Medulla oblongata (tissue), 1 donor: Measurements from ENCODE around the gene BCAS2.

Experiments
- DNase-seq: peaks from one replicate; pipeline ENCODE4 v3.0.0-alpha.2; 2015; ENCODE audit errors: extremely low spot score

The BCAS2 gene

DNA sequence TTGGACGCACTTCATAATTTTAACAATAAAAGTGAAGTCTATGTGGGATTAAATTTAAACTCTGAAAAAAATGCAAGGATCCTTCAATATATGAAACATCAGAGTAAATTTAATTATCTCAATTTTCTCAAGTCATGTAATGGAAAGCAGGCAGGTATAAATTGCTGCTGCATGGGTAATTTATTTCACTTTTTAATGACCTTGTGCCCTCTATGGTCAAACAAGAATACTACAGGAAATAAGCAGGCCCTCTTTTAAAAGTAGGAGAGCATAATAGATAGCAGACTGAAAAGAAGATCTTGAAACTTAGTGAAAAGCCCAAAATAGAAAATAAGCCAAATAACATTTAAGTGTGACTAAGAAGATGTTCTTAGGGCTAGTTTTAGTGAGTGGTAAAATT is 22.9 kb downstream of the BCAS2 start:
- DNase-seq = no peak

DNA sequence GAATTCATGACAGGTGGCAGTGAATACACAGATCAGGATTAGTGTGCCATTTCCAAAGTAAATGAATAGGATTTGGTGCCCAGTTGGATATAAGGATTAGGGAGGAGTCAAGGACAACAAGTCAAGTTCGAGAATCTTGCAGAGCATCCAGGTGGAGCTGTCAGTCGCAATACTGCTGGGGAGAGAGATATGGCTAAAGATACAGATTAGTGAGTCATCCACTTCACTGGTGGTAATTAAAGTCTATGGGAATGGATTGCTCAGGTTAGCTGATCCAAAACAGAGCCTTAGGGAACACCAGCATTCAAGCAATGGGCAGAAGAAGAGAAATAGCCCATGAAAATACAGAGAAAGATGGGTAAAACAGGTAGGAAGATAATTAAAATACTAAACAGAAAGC is 26.8 kb downstream of the BCAS2 start:
- no peak for DNase-seq

DNA sequence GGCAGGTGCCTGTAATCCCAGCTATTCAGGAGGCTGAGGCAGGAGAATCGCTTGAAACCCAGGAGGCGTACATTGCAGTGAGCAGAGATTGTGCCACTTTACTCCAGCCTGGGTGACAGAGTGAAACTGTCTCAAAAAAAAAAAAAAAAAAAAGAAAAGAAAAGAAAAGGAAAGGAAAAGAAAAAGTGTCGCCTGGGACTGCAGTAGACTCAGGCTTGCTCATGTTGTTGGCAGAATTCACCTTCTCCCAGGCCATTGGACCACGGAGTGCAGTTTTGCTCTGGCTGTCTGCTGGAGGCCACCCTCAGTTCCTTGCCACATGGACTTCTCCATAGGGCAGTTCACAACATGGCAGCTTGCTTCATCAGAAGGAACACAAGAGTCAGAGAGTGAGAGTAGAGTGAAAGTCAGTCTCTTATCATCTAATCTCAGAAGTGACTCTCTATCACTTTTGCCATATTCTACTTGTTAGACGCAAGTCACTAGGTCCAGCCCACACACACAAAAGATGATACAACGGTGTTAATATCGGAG is 29.2 kb downstream of the BCAS2 start:
- no peak for DNase-seq

DNA sequence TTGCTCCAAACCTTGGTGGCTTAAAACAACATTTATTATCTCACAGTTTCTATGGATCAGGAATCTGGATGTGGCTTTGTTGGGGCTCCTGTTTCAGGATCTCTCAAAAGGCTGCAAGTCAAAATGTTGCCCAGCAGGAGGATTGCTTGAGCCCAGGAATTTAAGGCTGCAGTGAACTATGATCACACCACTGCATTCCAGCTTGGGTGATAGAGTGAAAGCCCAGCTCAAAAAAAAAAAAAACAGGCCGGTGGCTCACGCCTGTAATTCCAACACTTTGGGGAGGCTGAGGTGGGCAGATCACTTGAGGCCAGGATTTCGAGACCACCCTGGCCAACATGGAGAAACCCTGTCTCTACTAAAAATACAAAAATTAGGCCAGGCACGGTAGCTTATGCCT is 30.0 kb downstream of the BCAS2 start:
- DNase-seq = no peak

DNA sequence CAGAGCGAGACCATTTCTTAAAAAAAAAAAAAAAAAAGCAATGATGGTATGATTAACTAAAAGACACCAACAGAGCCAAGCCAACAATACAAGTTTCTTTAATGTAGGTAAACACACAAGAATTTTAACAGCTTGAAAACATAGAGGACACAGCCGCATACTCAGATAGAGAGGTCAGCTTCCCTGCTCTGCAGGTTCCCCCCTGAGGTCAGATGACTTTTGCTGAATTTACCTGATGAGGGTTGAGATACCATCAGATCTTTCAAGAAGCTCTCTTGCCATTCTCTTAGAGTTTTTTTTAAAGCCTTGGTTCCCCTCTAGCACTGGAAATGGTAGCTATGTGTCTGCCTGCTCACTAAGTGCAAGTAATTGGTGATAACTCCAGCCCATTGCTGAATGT is 31.1 kb downstream of the BCAS2 start:
- no peak for DNase-seq

DNA sequence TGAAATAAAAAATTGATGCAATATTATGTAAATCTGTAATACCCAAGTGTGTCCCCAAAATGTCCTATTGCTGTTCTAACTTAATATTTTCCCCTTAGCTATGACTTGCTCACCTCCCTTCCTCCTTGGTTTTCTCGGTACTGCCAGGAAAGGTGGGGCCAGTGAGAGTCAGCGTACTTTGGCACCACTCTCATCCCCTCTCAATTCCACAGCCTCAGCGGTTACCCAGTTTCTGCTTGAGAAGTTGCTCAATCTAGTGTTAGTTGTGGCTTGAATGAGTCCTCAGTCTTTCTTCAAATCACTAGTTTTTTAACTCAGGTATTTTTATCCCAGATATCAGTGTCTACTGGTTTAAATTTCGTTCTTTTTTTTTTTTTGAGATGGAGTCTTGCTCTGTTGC is 32.3 kb downstream of the BCAS2 start:
- DNase-seq = no peak

DNA sequence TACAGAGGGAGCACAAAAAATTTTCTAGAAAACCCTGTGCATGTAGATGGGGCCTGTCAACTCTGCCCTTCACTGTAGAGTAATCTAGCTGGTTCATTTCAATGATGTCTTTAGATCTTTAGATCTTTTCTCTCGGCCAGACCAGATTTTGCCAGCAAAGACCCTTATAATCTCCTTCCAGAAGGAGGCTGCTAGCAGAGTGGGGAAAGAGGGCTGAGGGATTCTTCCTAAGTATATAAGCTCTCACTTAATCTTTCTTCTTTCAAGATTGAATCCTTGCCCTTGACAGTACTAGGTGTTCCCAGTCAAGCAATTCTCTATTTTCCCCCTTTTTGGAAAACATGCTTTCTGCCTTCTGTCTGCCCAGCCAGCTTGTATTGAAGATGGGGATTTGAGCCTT is 34.3 kb downstream of the BCAS2 start:
- DNase-seq = no peak

DNA sequence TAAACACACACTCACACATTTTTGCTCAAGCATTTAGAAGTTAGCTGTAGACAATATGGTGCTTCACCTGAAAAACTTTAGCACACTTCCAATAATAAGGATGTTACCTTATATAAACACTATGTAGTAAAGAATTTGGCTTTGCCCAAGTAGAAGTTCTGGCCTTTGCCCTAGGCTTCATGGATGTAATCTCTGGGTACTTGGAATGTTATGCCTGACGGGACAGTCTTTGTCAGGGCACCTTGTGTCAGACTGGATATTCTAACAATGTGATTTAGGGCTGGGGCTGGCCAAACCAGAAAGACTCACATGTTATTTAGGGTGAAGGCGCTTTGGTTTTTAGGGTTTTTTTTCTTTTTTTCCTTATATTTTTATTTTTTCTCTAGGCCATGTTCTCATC is 35.6 kb downstream of the BCAS2 start:
- no peak for DNase-seq

DNA sequence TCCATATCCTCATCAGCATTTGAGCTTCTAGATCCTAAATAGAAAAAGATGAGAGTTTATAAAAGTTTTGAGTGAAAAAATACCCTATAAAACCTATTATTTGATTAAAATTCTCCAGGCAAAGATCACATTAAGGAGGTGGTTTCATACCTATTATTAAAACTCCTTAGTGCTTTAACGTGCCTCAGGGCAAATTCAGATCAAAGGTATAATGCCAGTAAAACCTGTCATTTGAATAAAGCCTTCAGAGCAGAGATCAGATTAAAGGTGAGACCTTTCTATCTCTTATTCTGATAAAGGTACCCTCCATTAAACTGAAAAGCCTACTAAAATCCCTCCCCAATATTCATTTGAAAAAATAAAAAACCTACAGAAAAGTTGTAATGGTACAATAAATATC is 36.1 kb downstream of the BCAS2 start:
- no peak for DNase-seq

DNA sequence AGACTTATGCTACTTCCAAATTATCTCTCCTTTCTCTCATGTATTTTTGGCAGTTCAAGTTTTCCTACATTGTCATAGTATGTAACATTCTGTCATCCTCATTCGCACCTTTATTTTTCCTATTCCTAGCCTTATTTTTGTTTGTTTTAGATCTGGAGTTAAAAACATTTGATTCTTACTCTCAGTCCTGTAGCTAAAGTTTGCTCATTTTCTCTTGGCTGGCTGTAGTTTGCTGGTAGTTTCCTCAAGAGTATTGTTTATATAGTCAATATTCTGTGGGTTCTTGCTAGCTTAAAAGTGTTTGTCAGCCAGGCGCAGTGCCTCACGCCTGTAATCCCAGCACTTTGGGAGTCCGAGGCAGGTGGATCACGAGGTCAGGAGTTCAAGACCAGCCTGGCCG is 40.6 kb downstream of the BCAS2 start:
- no peak for DNase-seq

DNA sequence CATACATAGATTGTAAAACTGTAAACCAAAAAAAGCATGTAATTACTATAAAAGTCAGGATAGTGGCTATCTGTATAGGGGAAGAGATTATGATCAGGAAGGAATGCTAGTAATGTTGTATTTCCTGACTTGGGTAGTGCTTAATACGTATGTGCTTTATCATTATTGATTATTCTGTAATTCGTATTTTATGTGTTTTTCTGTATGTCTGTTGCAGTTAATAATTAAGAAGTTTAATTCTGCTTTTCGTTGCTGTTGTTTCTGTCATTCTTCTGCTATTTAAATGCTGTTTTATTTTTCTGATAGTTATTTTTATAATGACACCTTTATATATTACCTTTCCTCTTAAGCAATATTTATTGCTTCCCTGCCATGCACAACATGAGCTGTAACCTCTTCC is 41.1 kb downstream of the BCAS2 start:
- no peak for DNase-seq

DNA sequence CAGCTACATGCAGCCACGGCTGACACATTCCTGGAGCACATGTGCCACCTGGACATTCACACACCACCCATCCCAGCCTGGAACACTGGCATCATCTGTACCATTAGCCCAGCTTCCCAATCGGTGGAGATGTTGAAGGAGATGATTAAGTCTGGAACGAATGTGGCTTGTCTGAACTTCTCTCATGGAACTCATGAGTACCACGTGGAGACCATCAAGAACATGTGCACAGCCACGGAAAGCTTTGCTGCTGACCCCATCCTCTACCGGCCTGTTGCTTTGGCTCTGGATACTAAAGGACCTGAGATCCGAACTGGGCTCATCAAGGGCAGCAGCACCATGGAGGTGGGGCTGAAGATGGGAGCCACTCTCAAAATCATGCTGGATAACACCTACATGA is 45.4 kb downstream of the BCAS2 start:
- no peak for DNase-seq

DNA sequence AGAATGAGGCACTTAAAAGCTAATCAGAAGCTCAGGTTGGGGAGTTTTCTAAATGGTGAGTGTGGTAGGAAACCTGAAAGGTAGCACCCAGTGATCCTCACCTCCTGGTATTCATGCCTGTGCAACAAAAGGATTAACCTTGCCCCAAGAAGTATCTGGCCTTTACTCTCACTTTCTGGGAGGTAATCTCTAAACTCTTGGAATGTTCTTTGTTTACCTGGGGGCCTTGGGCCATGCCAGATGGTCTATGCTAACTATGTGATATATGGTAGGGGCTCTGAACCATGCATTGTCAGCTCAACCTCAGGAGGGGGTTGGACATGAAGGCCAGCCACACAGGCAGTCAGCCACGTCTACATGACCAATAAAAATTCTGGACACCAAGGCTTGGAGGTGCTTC is 46.0 kb downstream of the BCAS2 start:
- no peak for DNase-seq

DNA sequence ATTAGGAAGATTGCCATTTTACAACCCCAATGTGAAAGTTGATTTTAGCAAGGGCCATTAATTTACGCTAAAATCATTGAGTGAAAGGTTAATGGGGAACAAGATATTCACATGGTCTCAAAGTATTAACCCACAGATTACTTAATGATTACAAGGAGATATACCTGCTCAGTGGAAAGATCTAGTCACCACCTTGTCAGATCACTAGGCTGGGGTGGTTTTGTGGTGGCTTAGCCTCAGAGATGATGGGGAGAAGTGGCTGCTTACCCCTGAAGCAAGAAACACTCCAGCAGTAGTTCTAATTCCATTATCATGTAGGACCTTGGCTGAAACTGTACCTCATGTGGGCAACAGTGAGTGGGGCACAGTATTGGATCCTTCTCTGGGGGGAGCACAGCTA is 50.3 kb downstream of the BCAS2 start:
- no peak for DNase-seq

DNA sequence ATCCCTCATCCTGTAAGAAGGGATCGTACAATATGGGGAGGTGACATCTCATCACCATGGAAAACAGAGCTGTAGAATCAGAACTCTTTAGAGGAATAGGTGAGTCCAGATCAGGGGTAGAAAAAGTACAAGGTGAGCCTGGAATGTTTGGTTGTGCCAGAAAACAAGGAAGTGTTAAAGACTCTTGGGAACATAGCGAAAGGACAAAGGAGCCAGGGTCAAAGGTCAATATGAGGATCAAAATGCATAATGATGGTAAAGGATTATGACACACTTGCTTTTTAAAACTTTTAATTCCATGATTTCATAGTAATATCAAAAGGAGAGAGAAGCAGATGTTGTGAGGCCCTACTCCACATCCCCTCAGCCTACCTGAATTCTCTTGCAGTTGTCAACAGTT is 51.2 kb downstream of the BCAS2 start:
- no peak for DNase-seq

DNA sequence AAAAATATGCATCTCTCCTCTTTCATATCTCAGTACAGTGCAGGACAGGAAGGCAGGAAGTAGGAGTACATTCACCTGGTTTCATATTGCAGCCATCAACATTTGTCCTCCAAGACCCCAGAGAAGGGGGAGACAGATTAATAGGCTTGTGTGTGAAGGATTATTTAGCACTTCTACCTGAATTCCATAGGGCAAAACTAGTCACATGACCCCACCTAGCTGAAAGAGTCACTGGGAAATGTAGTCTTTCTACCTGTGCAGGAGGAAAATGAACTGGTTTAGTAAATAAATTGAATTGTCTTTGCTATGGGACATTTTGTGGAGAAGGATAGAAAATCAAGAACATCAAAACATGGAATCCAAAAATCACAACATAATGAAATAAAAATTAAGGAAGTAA is 56.5 kb downstream of the BCAS2 start:
- no peak for DNase-seq

DNA sequence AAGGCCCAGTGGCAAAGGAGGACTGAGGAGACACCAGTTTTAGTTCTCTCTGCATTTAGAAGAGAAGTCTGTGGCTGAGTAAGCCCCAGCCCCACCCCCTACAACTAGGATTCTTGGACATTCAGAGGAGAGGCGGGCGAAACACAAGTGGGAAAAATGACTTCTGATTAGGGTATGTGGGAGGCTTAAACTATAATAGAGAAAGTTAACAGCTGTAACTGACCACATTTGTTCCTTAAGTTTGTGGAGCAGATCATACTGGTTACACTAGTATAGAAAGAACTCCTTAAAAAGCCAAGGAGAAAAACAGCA is 59.2 kb downstream of the BCAS2 start:
- DNase-seq = no peak

DNA sequence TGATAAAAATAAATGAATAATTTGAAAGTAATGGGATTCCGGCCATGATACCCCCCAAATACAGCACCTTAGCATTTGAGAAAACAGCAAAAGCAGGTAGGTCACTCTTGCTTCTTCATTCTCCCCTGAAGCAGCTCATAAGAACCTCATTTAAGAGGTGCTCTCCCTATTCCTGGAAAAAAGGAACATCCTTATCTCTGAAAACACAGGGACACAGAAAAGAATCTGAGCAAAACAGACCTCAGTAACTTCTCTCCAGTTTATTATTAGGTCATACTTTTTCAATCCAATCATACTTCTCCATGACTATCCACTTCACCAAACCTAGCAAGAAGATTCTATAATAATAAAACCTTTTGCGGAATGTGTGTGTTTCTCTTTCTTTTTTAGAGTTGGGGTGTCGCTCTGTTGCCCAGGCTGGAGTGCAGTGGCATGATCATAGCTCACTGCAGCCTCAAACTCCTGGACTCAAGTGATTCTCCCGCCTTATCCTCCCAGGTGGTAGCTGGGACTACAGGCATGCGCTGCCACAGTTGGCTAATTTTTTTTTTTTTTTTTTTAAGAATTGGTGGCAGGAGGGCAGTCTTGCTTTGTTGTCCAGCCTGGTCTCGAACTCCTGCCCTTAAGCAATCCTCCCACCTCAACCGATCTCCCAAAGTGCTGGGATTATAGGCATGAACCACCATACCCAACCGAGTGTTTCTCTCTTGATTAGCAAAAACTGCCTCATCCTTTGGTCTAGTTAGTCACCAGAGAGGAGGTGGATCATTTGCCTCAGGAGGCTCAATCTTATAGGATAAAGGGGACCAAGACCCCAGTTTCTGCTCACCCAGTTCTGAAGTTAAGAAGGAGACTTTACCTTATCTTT is 59.8 kb downstream of the BCAS2 start:
- no peak for DNase-seq
